Smooth muscle cell (in vitro differentiated cells): ENCODE results near the gene RHBDF2. TPM values are rescaled to one million over a fixed set of nuclear protein-coding genes. Genes with fewer than 3 reads are reported as not detected.

ENCODE experiments used
- DNase-seq: peaks from one replicate; lab custom pipeline; 2025; ENCODE audit not compliant: unreplicated experiment; lab: John Stamatoyannopoulos, UW
- H2AFZ ChIP-seq: fragments of 200-600 bp; sonication (generic); 2 replicates; pipeline ENCODE4 v1.6.0; 2016; ENCODE audit warnings: antibody characterized with exemption, low read depth, mild to moderate bottlenecking
- H3F3A ChIP-seq: fragments of 200-600 bp; sonication (generic); 2 replicates; pipeline ENCODE4 v1.6.0; 2017; ENCODE audit warnings: antibody characterized with exemption, low read depth
- H3K27ac ChIP-seq: fragments of 200-600 bp; sonication (generic); 2 replicates; pipeline ENCODE4 v1.5.1; 2016; ENCODE audit warnings: low read depth, mild to moderate bottlenecking
- H3K27me3 ChIP-seq: fragments of 200-600 bp; sonication (generic); 2 replicates; pipeline ENCODE4 v1.6.1; 2016; ENCODE audit warnings: low read depth, mild to moderate bottlenecking
- H3K36me3 ChIP-seq: fragments of 200-600 bp; sonication (generic); 2 replicates; pipeline ENCODE4 v1.5.1; 2016; ENCODE audit warnings: low read depth
- H3K4me1 ChIP-seq: fragments of 200-600 bp; sonication (generic); 2 replicates; pipeline ENCODE4 v1.5.1; 2016; ENCODE audit warnings: low read depth
- H3K4me2 ChIP-seq: fragments of 200-600 bp; sonication (generic); 2 replicates; pipeline ENCODE4 v1.6.0; 2016; ENCODE audit warnings: mild to moderate bottlenecking
- H3K4me3 ChIP-seq: fragments of 200-600 bp; sonication (generic); 2 replicates; pipeline ENCODE4 v1.5.1; 2016; ENCODE audit warnings: mild to moderate bottlenecking
- H3K79me2 ChIP-seq: fragments of 200-600 bp; sonication (generic); 2 replicates; pipeline ENCODE4 v1.6.0; 2016; ENCODE audit warnings: low read depth, mild to moderate bottlenecking
- H3K9ac ChIP-seq: fragments of 200-600 bp; sonication (generic); 2 replicates; pipeline ENCODE4 v1.6.0; 2016; ENCODE audit warnings: low read depth
- H3K9me3 ChIP-seq: fragments of 200-600 bp; sonication (generic); replicated peaks from 2 replicates; pipeline ENCODE4 v1.5.1; 2016; ENCODE audit warnings: low read depth
- H4K20me1 ChIP-seq: fragments of 200-600 bp; sonication (generic); 2 replicates; pipeline ENCODE4 v1.6.0; 2016; ENCODE audit warnings: low read depth
- WGBS: methylation state at CpG from one replicate; pipeline ENCODE4 v1.1.7; 2016; ENCODE audit warnings: low lambda C conversion rate; 5-methylcytosine and 5-hydroxymethylcytosine counted together
- polyA plus RNA-seq: library from polyadenylated mRNA; unstranded; fragments of >200 nt; fragmentation: Nextera tagmentation; extraction: Ambion mirVana; gene quantifications from 2 replicates; pipeline ENCODE4 v1.2.1, GENCODE V29; 2016
- total RNA-seq: library from RNA; depleted of rRNA; stranded (reverse); fragments of >200 nt; gene quantifications from 2 replicates; pipeline ENCODE4 v1.2.3, GENCODE V29; 2014
- TF ChIP-seq, protein P1 (sequence below): fragments of 200-600 bp; sonication (generic); IDR thresholded peaks from 2 replicates; pipeline ENCODE4 v1.5.1; 2017; ENCODE audit warnings: borderline replicate concordance, mild to moderate bottlenecking, antibody characterized with exemption; ENCODE audit not compliant: insufficient read depth, poor library complexity, severe bottlenecking

RHBDF2 gene
- total and polyA plus RNA-seq, 2 experiments from 2014 or later: 12.2 to 20.5 TPM

DNA sequence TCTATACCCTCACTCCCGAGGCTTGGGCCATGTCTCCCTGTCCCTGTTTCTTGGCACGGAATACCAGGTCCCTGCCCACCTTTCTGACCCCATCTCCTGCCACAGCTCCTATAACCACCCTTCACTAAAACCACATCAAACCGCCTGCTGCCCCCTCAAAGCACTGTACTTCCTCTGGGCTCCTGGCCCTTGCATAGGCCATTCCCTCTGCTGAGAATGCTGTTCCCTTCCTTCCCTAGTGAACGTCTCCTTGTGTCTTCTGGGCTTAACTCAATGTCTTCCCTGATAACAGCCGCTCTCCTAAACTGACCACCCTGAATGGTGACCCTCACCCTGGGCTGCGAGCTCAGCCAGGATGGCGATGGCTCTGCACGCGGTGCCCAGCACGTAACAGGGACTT, 23.1 kb downstream of the RHBDF2 start:
- no peak overlapping the region for H3K4me2 ChIP-seq
- no peak overlapping the region for H3K4me3 ChIP-seq
- no peaks in the 10 kb centered on the region for H3K4me1 ChIP-seq
- no peak for DNase-seq
- no peaks in the 10 kb centered on the region for H3K9me3 ChIP-seq
- TF ChIP-seq, protein P1, sequence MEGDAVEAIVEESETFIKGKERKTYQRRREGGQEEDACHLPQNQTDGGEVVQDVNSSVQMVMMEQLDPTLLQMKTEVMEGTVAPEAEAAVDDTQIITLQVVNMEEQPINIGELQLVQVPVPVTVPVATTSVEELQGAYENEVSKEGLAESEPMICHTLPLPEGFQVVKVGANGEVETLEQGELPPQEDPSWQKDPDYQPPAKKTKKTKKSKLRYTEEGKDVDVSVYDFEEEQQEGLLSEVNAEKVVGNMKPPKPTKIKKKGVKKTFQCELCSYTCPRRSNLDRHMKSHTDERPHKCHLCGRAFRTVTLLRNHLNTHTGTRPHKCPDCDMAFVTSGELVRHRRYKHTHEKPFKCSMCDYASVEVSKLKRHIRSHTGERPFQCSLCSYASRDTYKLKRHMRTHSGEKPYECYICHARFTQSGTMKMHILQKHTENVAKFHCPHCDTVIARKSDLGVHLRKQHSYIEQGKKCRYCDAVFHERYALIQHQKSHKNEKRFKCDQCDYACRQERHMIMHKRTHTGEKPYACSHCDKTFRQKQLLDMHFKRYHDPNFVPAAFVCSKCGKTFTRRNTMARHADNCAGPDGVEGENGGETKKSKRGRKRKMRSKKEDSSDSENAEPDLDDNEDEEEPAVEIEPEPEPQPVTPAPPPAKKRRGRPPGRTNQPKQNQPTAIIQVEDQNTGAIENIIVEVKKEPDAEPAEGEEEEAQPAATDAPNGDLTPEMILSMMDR: no peak
- H3K27ac ChIP-seq: no peak overlapping the region
- no peak overlapping the region for H3K9ac ChIP-seq
- 99% methylated on average over 10 of the region's 10 CpGs for WGBS
- no peak overlapping the region for H2AFZ ChIP-seq
- H3K36me3 ChIP-seq: no peaks in the 10 kb centered on the region
- H3K27me3 ChIP-seq: no peaks in the 10 kb centered on the region
- no peaks in the 10 kb centered on the region for H4K20me1 ChIP-seq
- no peaks in the 10 kb centered on the region for H3K79me2 ChIP-seq
- no peaks in the 10 kb centered on the region for H3F3A ChIP-seq

DNA sequence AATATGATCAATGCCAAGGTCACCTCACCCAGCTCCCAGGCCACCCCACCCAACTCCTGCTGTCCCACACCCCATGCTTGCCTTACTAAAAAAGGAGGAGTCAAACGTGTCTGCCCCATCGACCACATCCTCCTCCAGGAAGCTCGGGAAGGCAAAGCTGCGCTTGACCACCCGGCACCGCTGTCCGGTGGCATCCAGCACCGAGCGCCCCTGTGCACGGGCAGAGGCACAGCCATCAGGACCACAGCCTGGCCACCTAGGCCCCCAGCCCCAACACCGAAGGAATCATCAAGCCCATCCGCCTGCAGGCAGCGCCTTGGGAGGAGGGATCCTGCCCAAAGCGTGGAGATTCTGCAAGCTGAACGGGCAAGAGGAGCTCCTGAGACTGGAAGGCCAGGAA, 23.6 kb downstream of the RHBDF2 start:
- no peaks in the 10 kb centered on the region for H3K27me3 ChIP-seq
- no peak overlapping the region for H3K4me2 ChIP-seq
- TF ChIP-seq, protein P1: no peak
- H3K27ac ChIP-seq: no peak overlapping the region
- no peak for DNase-seq
- H3K79me2 ChIP-seq: no peaks in the 10 kb centered on the region
- no peaks in the 10 kb centered on the region for H3K36me3 ChIP-seq
- 92% methylated on average over 15 of the region's 15 CpGs for WGBS
- no peak overlapping the region for H2AFZ ChIP-seq
- H3F3A ChIP-seq: no peaks in the 10 kb centered on the region
- no peak overlapping the region for H3K9ac ChIP-seq
- H3K4me3 ChIP-seq: no peak overlapping the region
- no peaks in the 10 kb centered on the region for H4K20me1 ChIP-seq
- H3K9me3 ChIP-seq: no peaks in the 10 kb centered on the region
- no peaks in the 10 kb centered on the region for H3K4me1 ChIP-seq

DNA sequence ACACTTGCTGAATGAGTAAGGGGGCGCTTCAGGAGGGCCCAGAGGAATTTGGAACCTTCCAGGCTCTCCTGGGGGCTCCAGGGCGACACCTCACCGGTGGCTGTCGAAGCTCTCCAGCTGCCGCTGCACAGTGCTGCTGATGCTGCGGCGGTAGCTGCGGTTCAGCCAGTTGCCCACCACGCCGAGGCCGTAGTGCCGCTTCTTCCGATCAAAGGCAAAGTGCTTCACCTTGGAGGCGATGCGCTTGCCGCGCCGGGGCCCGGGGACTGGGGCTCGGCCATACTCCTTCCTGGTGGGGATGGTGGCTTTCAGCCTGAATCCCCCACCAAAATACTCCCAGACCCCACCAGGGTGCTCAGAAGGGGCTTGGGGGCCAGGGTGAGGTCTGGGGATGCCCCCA, 24.5 kb downstream of the RHBDF2 start:
- Histone ChIP-seq H3K9ac (no peak overlapping the region), H3K79me2 (no peaks in the 10 kb centered on the region), H3K9me3 (no peaks in the 10 kb centered on the region), H3K27me3 (no peaks in the 10 kb centered on the region), H2AFZ (no peak overlapping the region), H3K4me1 (no peaks in the 10 kb centered on the region), H3K4me2 (no peak overlapping the region), H3F3A (no peaks in the 10 kb centered on the region), H3K4me3 (no peak overlapping the region), H3K36me3 (no peaks in the 10 kb centered on the region), H4K20me1 (no peaks in the 10 kb centered on the region), H3K27ac (no peak overlapping the region)
- WGBS: 94% methylated on average over 20 of the region's 20 CpGs
- DNase-seq: no peak
- TF ChIP-seq, protein P1: no peak

DNA sequence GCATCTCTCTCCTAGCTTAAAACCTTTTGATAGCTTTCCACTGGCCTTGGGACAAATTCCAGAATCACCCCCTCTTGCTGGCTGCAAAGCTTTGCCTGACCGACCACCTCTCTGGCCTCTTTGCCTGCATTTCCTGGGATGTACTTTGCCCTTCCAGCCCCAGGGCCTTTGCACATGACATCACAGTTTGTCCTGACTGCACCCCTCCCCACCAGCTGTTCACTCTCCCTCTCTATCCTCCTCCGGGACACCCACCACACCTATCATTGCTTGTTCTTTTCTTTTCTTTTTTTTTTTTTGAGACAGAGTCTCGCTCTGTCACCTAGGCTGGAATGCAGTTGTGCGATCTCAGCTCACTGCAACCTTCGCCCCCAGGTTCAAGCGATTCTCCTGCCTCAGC, 25.9 kb downstream of the RHBDF2 start:
- Histone ChIP-seq H3K27ac (no peak overlapping the region), H3K4me1 (no peaks in the 10 kb centered on the region), H3K4me3 (no peak overlapping the region), H2AFZ (no peak overlapping the region), H3K79me2 (no peaks in the 10 kb centered on the region), H3K9me3 (no peaks in the 10 kb centered on the region), H4K20me1 (no peaks in the 10 kb centered on the region), H3K4me2 (no peak overlapping the region), H3K36me3 (no peaks in the 10 kb centered on the region), H3F3A (no peaks in the 10 kb centered on the region), H3K9ac (no peak overlapping the region), H3K27me3 (no peaks in the 10 kb centered on the region)
- no peak for DNase-seq
- WGBS: 96% methylated on average over 6 of the region's 6 CpGs
- TF ChIP-seq, protein P1: no peak
